Activated T-helper 1 cell treated with Interleukin-2 at 50 U/mL for 16 hours (primary cell): ENCODE data around the gene MRTFB.
"Not testable (repeated sequence)": the region's sequence is repeated elsewhere in the genome, so short reads cannot be mapped to it uniquely, and the experiment has no call there.

Experiments
- DNase-seq: peaks from one replicate; pipeline ENCODE4 v3.0.0-alpha.2; 2020; ENCODE audit warnings: low read depth

The MRTFB gene

GRCh38 chr16:14105760-14106375, 34.7 kb downstream of the MRTFB start:
- DNase-seq = no peak

- DNase-seq = no peak
Observed at GRCh38 chr16:14106457-14106856, 35.3 kb downstream of the MRTFB start.

- DNase-seq = no peak
Observed at GRCh38 chr16:14106961-14107360, 35.8 kb downstream of the MRTFB start.

- DNase-seq = no peak
Observed at GRCh38 chr16:14109077-14109775, 38.1 kb downstream of the MRTFB start.

- no peak for DNase-seq
Observed at GRCh38 chr16:14109782-14110727, 38.9 kb downstream of the MRTFB start.

GRCh38 chr16:14110728-14111251, 39.7 kb downstream of the MRTFB start:
- DNase-seq = no peak

- no peak for DNase-seq
Observed at GRCh38 chr16:14111713-14112538, 40.8 kb downstream of the MRTFB start.

- no peak for DNase-seq
Observed at GRCh38 chr16:14112539-14112856, 41.4 kb downstream of the MRTFB start.

GRCh38 chr16:14113344-14113743, 42.2 kb downstream of the MRTFB start:
- no peak for DNase-seq

- no peak for DNase-seq
Observed at GRCh38 chr16:14117051-14117450, 45.9 kb downstream of the MRTFB start.

- no peak for DNase-seq
Observed at GRCh38 chr16:14119799-14120198, 48.7 kb downstream of the MRTFB start.

GRCh38 chr16:14120335-14120734, 49.2 kb downstream of the MRTFB start:
- DNase-seq = no peak

- DNase-seq = no peak
Observed at GRCh38 chr16:14121142-14121541, 50.0 kb downstream of the MRTFB start.

GRCh38 chr16:14121872-14122271, 50.8 kb downstream of the MRTFB start:
- DNase-seq = no peak

- DNase-seq = not testable (repeated sequence)
Observed at GRCh38 chr16:14122430-14122829, 51.3 kb downstream of the MRTFB start.

- DNase-seq = no peak
Observed at GRCh38 chr16:14125000-14125681, 54.0 kb downstream of the MRTFB start.

- DNase-seq = no peak
Observed at GRCh38 chr16:14125708-14126107, 54.6 kb downstream of the MRTFB start.

GRCh38 chr16:14128097-14128496, 57.0 kb downstream of the MRTFB start:
- no peak for DNase-seq

GRCh38 chr16:14129502-14129901, 58.4 kb downstream of the MRTFB start:
- no peak for DNase-seq

- no peak for DNase-seq
Observed at GRCh38 chr16:14131774-14132695, 60.9 kb downstream of the MRTFB start.
